Thoracic aorta (tissue), 2 donors: ENCODE data around the gene RTKN. TPM values are rescaled to one million over a fixed set of nuclear protein-coding genes. Genes with fewer than 3 reads are reported as not detected.

Experiments
- ATAC-seq: fragments of 150-250 bp; one replicate; pipeline ENCODE4 v1.8.0; 2017; ENCODE audit warnings: low read depth; ENCODE audit not compliant: insufficient number of reproducible peaks, low FRiP score
- DNase-seq: peaks from one replicate; pipeline ENCODE4 v3.0.0-alpha.2; 2020; ENCODE audit warnings: low spot score
- H3K27ac ChIP-seq, 2 donors: fragments of 200-600 bp; sonication (generic); 1 replicate in 1 of 2; 2 replicates in 1 of 2; pipeline ENCODE4 v1.5.1; 2016; ENCODE audit warnings: mild to moderate bottlenecking in 2 of 2, moderate library complexity in 2 of 2
- H3K27me3 ChIP-seq: fragments of 200-600 bp; sonication (generic); replicated peaks from 2 replicates; pipeline ENCODE4 v1.6.0; 2016; ENCODE audit warnings: mild to moderate bottlenecking; ENCODE audit not compliant: insufficient read depth
- H3K36me3 ChIP-seq: fragments of 200-600 bp; sonication (generic); one replicate; pipeline ENCODE4 v1.5.1; 2016
- H3K4me1 ChIP-seq, 2 donors: fragments of 200-600 bp; sonication (generic); 1 replicate in 1 of 2; 2 replicates in 1 of 2; pipeline versions ENCODE4 v1.5.1 to v1.6.0; 2016; ENCODE audit warnings: low read depth in 2 of 2, mild to moderate bottlenecking in 1 of 2; ENCODE audit not compliant: control insufficient read depth in 1 of 2
- H3K4me3 ChIP-seq: fragments of 200-600 bp; sonication (generic); 2 replicates; pipeline ENCODE4 v1.5.1; 2016; ENCODE audit warnings: mild to moderate bottlenecking
- H3K9me3 ChIP-seq: fragments of 200-600 bp; sonication (generic); 2 replicates; pipeline ENCODE4 v1.5.1; 2016
- CTCF ChIP-seq: fragments of 200-600 bp; sonication (generic); IDR thresholded peaks from one replicate; pipeline ENCODE4 v1.5.1; 2019; ENCODE audit warnings: antibody characterized with exemption
- total RNA-seq, 2 donors: library from RNA; depleted of rRNA; stranded (reverse); fragments of >200 nt; gene quantifications; one replicate each; pipeline versions ENCODE4 v1.1.0 to v1.2.3, GENCODE V29; 2016

RTKN gene
- total RNA-seq, 2 donors from 2014 or later: 23.2 to 25.6 TPM

- peaks cover 15 to 26% of the 10 kb centered on the region in 2 donors for H3K4me1 ChIP-seq
- TF ChIP-seq CTCF: no peak
- no peak for DNase-seq
- ATAC-seq: no peak
- no peak overlapping the region for H3K27ac ChIP-seq
- H3K36me3 ChIP-seq: no peaks in the 10 kb centered on the region
- H3K9me3 ChIP-seq: no peaks in the 10 kb centered on the region
- H3K4me3 ChIP-seq: no peak overlapping the region
- no peaks in the 10 kb centered on the region for H3K27me3 ChIP-seq
Measured at GRCh38 chr2:74393525-74393924, 48.2 kb downstream of the RTKN start.

- Histone ChIP-seq H3K36me3 (no peaks in the 10 kb centered on the region), H3K9me3 (no peaks in the 10 kb centered on the region), H3K27ac (no peak overlapping the region), H3K4me1 (peaks cover 19 to 38% of the 10 kb centered on the region in 2 donors), H3K4me3 (peak overlapping the region; percentile 86), H3K27me3 (no peaks in the 10 kb centered on the region)
- no peak for ATAC-seq
- TF ChIP-seq CTCF: no peak
- no peak for DNase-seq
Measured at GRCh38 chr2:74392449-74392743, 49.3 kb downstream of the RTKN start.

- Histone ChIP-seq H3K36me3 (no peaks in the 10 kb centered on the region), H3K4me1 (peaks cover 19 to 43% of the 10 kb centered on the region in 2 donors), H3K27me3 (no peaks in the 10 kb centered on the region), H3K27ac (peak overlapping the region; percentile 78 to 87), H3K4me3 (peak overlapping the region; percentile 86), H3K9me3 (no peaks in the 10 kb centered on the region)
- TF ChIP-seq CTCF: peak; percentile 97
- ATAC-seq (peak; percentile 87), DNase-seq (peak; percentile 67)
Measured at GRCh38 chr2:74391580-74392448, 49.9 kb downstream of the RTKN start.

GRCh38 chr2:74391209-74391579 lies 50.5 kb downstream of the RTKN start:
- Histone ChIP-seq H3K27ac (peak overlapping the region; percentile 78 to 87), H3K4me1 (peaks cover 19 to 43% of the 10 kb centered on the region in 2 donors), H3K9me3 (no peaks in the 10 kb centered on the region), H3K4me3 (peak overlapping the region; percentile 86), H3K27me3 (no peaks in the 10 kb centered on the region), H3K36me3 (no peaks in the 10 kb centered on the region)
- DNase-seq (no peak), ATAC-seq (peak; percentile 44)
- no peak for TF ChIP-seq CTCF

- TF ChIP-seq CTCF: no peak
- DNase-seq (no peak), ATAC-seq (no peak)
- no peak overlapping the region for H3K27ac ChIP-seq
- no peaks in the 10 kb centered on the region for H3K27me3 ChIP-seq
- H3K36me3 ChIP-seq: no peaks in the 10 kb centered on the region
- H3K4me3 ChIP-seq: peak overlapping the region; percentile 86
- peaks cover 19 to 43% of the 10 kb centered on the region in 2 donors for H3K4me1 ChIP-seq
- no peaks in the 10 kb centered on the region for H3K9me3 ChIP-seq
Measured at GRCh38 chr2:74390606-74391005, 51.1 kb downstream of the RTKN start.
